ENCODE data around the gene PACS1. TPM values are rescaled to one million over a fixed set of nuclear protein-coding genes. Genes with fewer than 3 reads are reported as not detected.

PACS1 gene
- 58.3 to 88.8 TPM (median 77.4 TPM) in 5 replicates for total RNA-seq (2022; extraction: Qiagen RNA extraction)

GRCh38 chr11:66069715-66070603 lies at the start of gene PACS1:
TSS of gene PACS1 (plus strand) at chr11:66070272. CDS start at chr11:66070487, 215 bp downstream.

GRCh38 chr11:66026017-66026529 lies 44.0 kb upstream of the PACS1 start, which contains the start of gene CATSPER1:
TSS of gene CATSPER1 (minus strand) at chr11:66026479. CDS start at chr11:66026379, 100 bp downstream.

GRCh38 chr11:66048547-66049323 lies 21.3 kb upstream of the PACS1 start, which contains the start of gene GAL3ST3:
TSS of gene GAL3ST3 (minus strand) at chr11:66049161. CDS start at chr11:66045415, 3,746 bp downstream.

GRCh38 chr11:66051766-66052663 lies 18.1 kb upstream of the PACS1 start, which contains the start of gene SF3B2:
TSS of gene SF3B2 (plus strand) at chr11:66052364. CDS start at chr11:66052385, 21 bp downstream.

GRCh38 chr11:66268244-66268951 lies 198.3 kb downstream of the PACS1 start, which contains the start of gene RAB1B:
TSS of gene RAB1B (plus strand) at chr11:66268639. CDS start at chr11:66268680, 41 bp downstream.

GRCh38 chr11:66277471-66278362 lies 207.6 kb downstream of the PACS1 start, which contains the start of gene CNIH2:
TSS of gene CNIH2 (plus strand) at chr11:66278175. CDS start at chr11:66278457, 282 bp downstream.

GRCh38 chr11:66288671-66289547 lies 218.8 kb downstream of the PACS1 start, which contains the start of gene YIF1A:
TSS of gene YIF1A (minus strand) at chr11:66289143. CDS start at chr11:66288985, 158 bp downstream.

GRCh38 chr11:66291706-66292542 lies 221.9 kb downstream of the PACS1 start, which contains the start of gene TMEM151A:
TSS of gene TMEM151A (plus strand) at chr11:66291894. CDS start at chr11:66292014, 120 bp downstream.

Other genes starting within 250 kb of the PACS1 start
- 0.09 TPM in 1 of 5 replicates, not detected in the others for gene SNX32, start 236.3 kb upstream of the PACS1 start, total RNA-seq (2022; extraction: Qiagen RNA extraction)
- 2,078 to 2,355 TPM (median 2,242 TPM) in 5 replicates for gene CFL1, start 212.1 kb upstream of the PACS1 start, total RNA-seq (2022; extraction: Qiagen RNA extraction)
- gene MUS81, start 209.8 kb upstream of the PACS1 start, total RNA-seq (2022; extraction: Qiagen RNA extraction) = 26.7 to 36.3 TPM (median 33.7 TPM) in 5 replicates
- 0.52 to 1.2 TPM (median 0.99 TPM) in 5 replicates for gene EFEMP2, start 197.5 kb upstream of the PACS1 start, total RNA-seq (2022; extraction: Qiagen RNA extraction)
- 0.11 TPM in 1 of 5 replicates, not detected in the others for gene CTSW, start 190.4 kb upstream of the PACS1 start, total RNA-seq (2022; extraction: Qiagen RNA extraction)
- 73.6 to 86.8 TPM (median 84.7 TPM) in 5 replicates for gene FIBP, start 181.8 kb upstream of the PACS1 start, total RNA-seq (2022; extraction: Qiagen RNA extraction)
- gene CCDC85B, start 179.6 kb upstream of the PACS1 start, total RNA-seq (2022; extraction: Qiagen RNA extraction) = 22.2 to 49.0 TPM (median 44.4 TPM) in 5 replicates
- 122 to 190 TPM (median 138 TPM) in 5 replicates for gene FOSL1, start 169.9 kb upstream of the PACS1 start, total RNA-seq (2022; extraction: Qiagen RNA extraction)
- 32.8 to 52.7 TPM (median 45.5 TPM) in 5 replicates for gene C11orf68, start 151.2 kb upstream of the PACS1 start, total RNA-seq (2022; extraction: Qiagen RNA extraction)
- 171 to 273 TPM (median 214 TPM) in 5 replicates for gene DRAP1, start 150.8 kb upstream of the PACS1 start, total RNA-seq (2022; extraction: Qiagen RNA extraction)
- not detected in 5 replicates for gene TSGA10IP, start 124.8 kb upstream of the PACS1 start, total RNA-seq (2022; extraction: Qiagen RNA extraction)
- gene SART1, start 108.5 kb upstream of the PACS1 start, total RNA-seq (2022; extraction: Qiagen RNA extraction) = 46.4 to 64.2 TPM (median 56.3 TPM) in 5 replicates
- gene EIF1AD, start 68.1 kb upstream of the PACS1 start, total RNA-seq (2022; extraction: Qiagen RNA extraction) = 38.1 to 40.8 TPM (median 39.6 TPM) in 5 replicates
- gene BANF1, start 67.8 kb upstream of the PACS1 start, total RNA-seq (2022; extraction: Qiagen RNA extraction) = 377 to 509 TPM (median 484 TPM) in 5 replicates
- gene CST6, start 58.3 kb upstream of the PACS1 start, total RNA-seq (2022; extraction: Qiagen RNA extraction) = not detected in 5 replicates
- gene CATSPER1, start 43.8 kb upstream of the PACS1 start, total RNA-seq (2022; extraction: Qiagen RNA extraction) = 1.2 to 2.2 TPM (median 1.7 TPM) in 5 replicates
- not detected in 5 replicates for gene GAL3ST3, start 21.1 kb upstream of the PACS1 start, total RNA-seq (2022; extraction: Qiagen RNA extraction)
- gene SF3B2, start 17.9 kb upstream of the PACS1 start, total RNA-seq (2022; extraction: Qiagen RNA extraction) = 169 to 179 TPM (median 172 TPM) in 5 replicates
- 35.5 to 49.9 TPM (median 45.3 TPM) in 5 replicates for gene KLC2, start 187.4 kb downstream of the PACS1 start, total RNA-seq (2022; extraction: Qiagen RNA extraction)
- 128 to 156 TPM (median 142 TPM) in 5 replicates for gene RAB1B, start 198.4 kb downstream of the PACS1 start, total RNA-seq (2022; extraction: Qiagen RNA extraction)
- 2.2 to 3.4 TPM (median 2.4 TPM) in 5 replicates for gene CNIH2, start 207.9 kb downstream of the PACS1 start, total RNA-seq (2022; extraction: Qiagen RNA extraction)
- 94.5 to 120 TPM (median 118 TPM) in 5 replicates for gene YIF1A, start 218.9 kb downstream of the PACS1 start, total RNA-seq (2022; extraction: Qiagen RNA extraction)
- gene TMEM151A, start 221.6 kb downstream of the PACS1 start, total RNA-seq (2022; extraction: Qiagen RNA extraction) = 1.9 to 4.0 TPM (median 3.6 TPM) in 5 replicates
- gene CD248, start 246.8 kb downstream of the PACS1 start, total RNA-seq (2022; extraction: Qiagen RNA extraction) = not detected in 5 replicates

Measured in A549 treated with Mapracorat at 1 μM for 4 hours (cell line).